Neural cell (in vitro differentiated cells): Measurements from ENCODE around the gene FREM2. TPM values are rescaled to one million over a fixed set of nuclear protein-coding genes. Genes with fewer than 3 reads are reported as not detected.

Experiments used
- H2AFZ ChIP-seq: fragments of 200-600, 300-800 bp; sonication (generic), shearing (Covaris generic); 2 replicates; pipeline ENCODE4 v1.6.0; 2014; ENCODE audit warnings: low read depth, mild to moderate bottlenecking, antibody characterized with exemption, low read length, moderate library complexity
- H3F3A ChIP-seq: fragments of 200-600 bp; shearing (Covaris generic); 2 replicates; pipeline ENCODE4 v1.6.1; 2016; ENCODE audit warnings: mild to moderate bottlenecking, moderate library complexity, mixed read lengths, antibody characterized with exemption, low read length; ENCODE audit not compliant: insufficient read depth, poor library complexity, severe bottlenecking
- H3K27ac ChIP-seq: fragments of 200-600, 300-800 bp; sonication (generic), shearing (Covaris generic); 2 replicates; pipeline ENCODE4 v1.5.1; 2014; ENCODE audit warnings: mild to moderate bottlenecking, low read length, moderate library complexity
- H3K27me3 ChIP-seq: fragments of 300-800, 200-600 bp; sonication (generic), shearing (Covaris generic); 2 replicates; pipeline ENCODE4 v1.6.0; 2014; ENCODE audit warnings: mild to moderate bottlenecking, low read depth, low read length, moderate library complexity; ENCODE audit not compliant: insufficient read depth
- H3K36me3 ChIP-seq: fragments of 300-800, 200-600 bp; sonication (generic), shearing (Covaris generic); 2 replicates; pipeline ENCODE4 v1.5.1; 2014; ENCODE audit warnings: mild to moderate bottlenecking, antibody characterized with exemption, low read length, moderate library complexity; ENCODE audit not compliant: insufficient read depth
- H3K4me2 ChIP-seq: fragments of 300-800, 200-600 bp; sonication (generic), shearing (Covaris generic); 2 replicates; pipeline ENCODE4 v1.6.0; 2014; ENCODE audit warnings: mild to moderate bottlenecking, low read length
- H3K4me3 ChIP-seq: fragments of 300-800, 200-600 bp; sonication (generic), shearing (Covaris generic); 2 replicates; pipeline ENCODE4 v1.5.1; 2014; ENCODE audit warnings: mild to moderate bottlenecking, low read length, moderate library complexity
- H3K79me2 ChIP-seq: fragments of 200-600 bp; shearing (Covaris generic); replicated peaks from 2 replicates; pipeline ENCODE4 v1.6.0; 2014; ENCODE audit warnings: mild to moderate bottlenecking, low read length, moderate library complexity; ENCODE audit not compliant: insufficient read depth
- H3K9ac ChIP-seq: fragments of 300-800, 200-600 bp; sonication (generic), shearing (Covaris generic); 2 replicates; pipeline ENCODE4 v1.6.1; 2016; ENCODE audit warnings: mild to moderate bottlenecking, low read length, mixed read lengths
- H3K9me2 ChIP-seq: fragments of 200-600 bp; shearing (Covaris generic); 2 replicates; pipeline ENCODE4 v1.6.1; 2016; ENCODE audit warnings: mild to moderate bottlenecking, low read length, mixed read lengths; ENCODE audit not compliant: insufficient read depth
- H3K9me3 ChIP-seq: fragments of 200-600, 300-800 bp; sonication (generic), shearing (Covaris generic); 2 replicates; pipeline ENCODE4 v1.6.1; 2016; ENCODE audit warnings: mild to moderate bottlenecking, mixed run types, low read length, moderate library complexity, mixed read lengths
- H4K20me1 ChIP-seq: fragments of 200-600 bp; shearing (Covaris generic); 2 replicates; pipeline ENCODE4 v1.6.1; 2016; ENCODE audit warnings: mild to moderate bottlenecking, mixed run types; ENCODE audit not compliant: insufficient read depth
- EP300 ChIP-seq: fragments of 450-650 bp; conservative IDR thresholded peaks from 2 replicates; pipeline ENCODE4 v1.6.1; 2014; ENCODE audit warnings: antibody characterized with exemption, mild to moderate bottlenecking, moderate library complexity; ENCODE audit not compliant: poor library complexity, severe bottlenecking
- EZH2 ChIP-seq: fragments of 200-600, 300-800 bp; shearing (Covaris generic), sonication (generic); IDR thresholded peaks from 2 replicates; pipeline ENCODE4 v1.6.1; 2014; ENCODE audit warnings: antibody characterized with exemption, low read length, borderline replicate concordance, mild to moderate bottlenecking; ENCODE audit not compliant: insufficient read depth, poor library complexity, severe bottlenecking
- MXI1 ChIP-seq: fragments of 450-650 bp; conservative IDR thresholded peaks from 2 replicates; pipeline ENCODE4 v1.6.1; 2014; ENCODE audit warnings: antibody characterized with exemption, mild to moderate bottlenecking; ENCODE audit not compliant: poor library complexity, severe bottlenecking
- POLR2AphosphoS5 ChIP-seq: IDR thresholded peaks from 2 replicates; pipeline ENCODE4 v1.6.1; 2012
- RAD21 ChIP-seq: fragments of 450-650 bp; conservative IDR thresholded peaks from 2 replicates; pipeline ENCODE4 v1.6.1; 2014; ENCODE audit warnings: antibody characterized with exemption, mild to moderate bottlenecking, moderate library complexity
- REST ChIP-seq: IDR thresholded peaks from 2 replicates; pipeline ENCODE4 v1.6.1; 2012; ENCODE audit warnings: borderline replicate concordance
- SMC3 ChIP-seq: fragments of 450-650 bp; conservative IDR thresholded peaks from 2 replicates; pipeline ENCODE4 v1.6.1; 2014; ENCODE audit warnings: antibody characterized with exemption, mild to moderate bottlenecking, moderate library complexity; ENCODE audit not compliant: poor library complexity
- TAF1 ChIP-seq: IDR thresholded peaks from 2 replicates; pipeline ENCODE4 v1.6.1; 2012; ENCODE audit warnings: low read depth
- polyA plus RNA-seq: library from polyadenylated mRNA; depleted of rRNA; stranded (reverse); fragments of >200 nt; gene quantifications from 2 replicates; pipeline ENCODE4 v1.2.3, GENCODE V29; 2014
- TF ChIP-seq, protein P1 (sequence below): fragments of 450-650 bp; IDR thresholded peaks from 2 replicates; pipeline ENCODE4 v1.5.1; 2014; ENCODE audit warnings: antibody characterized with exemption, mild to moderate bottlenecking, moderate library complexity; ENCODE audit not compliant: poor library complexity, severe bottlenecking

FREM2 gene
- polyA plus RNA-seq, 1 donor from 2014 or later: 0.19 TPM

- no peaks in the 10 kb centered on the region for H4K20me1 ChIP-seq
- no peaks in the 10 kb centered on the region for H3K9me3 ChIP-seq
- no peaks in the 10 kb centered on the region for H3K79me2 ChIP-seq
- H3K9ac ChIP-seq: no peak overlapping the region
- TF ChIP-seq, protein P1, sequence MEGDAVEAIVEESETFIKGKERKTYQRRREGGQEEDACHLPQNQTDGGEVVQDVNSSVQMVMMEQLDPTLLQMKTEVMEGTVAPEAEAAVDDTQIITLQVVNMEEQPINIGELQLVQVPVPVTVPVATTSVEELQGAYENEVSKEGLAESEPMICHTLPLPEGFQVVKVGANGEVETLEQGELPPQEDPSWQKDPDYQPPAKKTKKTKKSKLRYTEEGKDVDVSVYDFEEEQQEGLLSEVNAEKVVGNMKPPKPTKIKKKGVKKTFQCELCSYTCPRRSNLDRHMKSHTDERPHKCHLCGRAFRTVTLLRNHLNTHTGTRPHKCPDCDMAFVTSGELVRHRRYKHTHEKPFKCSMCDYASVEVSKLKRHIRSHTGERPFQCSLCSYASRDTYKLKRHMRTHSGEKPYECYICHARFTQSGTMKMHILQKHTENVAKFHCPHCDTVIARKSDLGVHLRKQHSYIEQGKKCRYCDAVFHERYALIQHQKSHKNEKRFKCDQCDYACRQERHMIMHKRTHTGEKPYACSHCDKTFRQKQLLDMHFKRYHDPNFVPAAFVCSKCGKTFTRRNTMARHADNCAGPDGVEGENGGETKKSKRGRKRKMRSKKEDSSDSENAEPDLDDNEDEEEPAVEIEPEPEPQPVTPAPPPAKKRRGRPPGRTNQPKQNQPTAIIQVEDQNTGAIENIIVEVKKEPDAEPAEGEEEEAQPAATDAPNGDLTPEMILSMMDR: no peak
- TF ChIP-seq EP300 (no peak), REST (no peak), POLR2AphosphoS5 (no peak), TAF1 (no peak), MXI1 (no peak), RAD21 (no peak), SMC3 (no peak), EZH2 (no peak)
- no peaks in the 10 kb centered on the region for H3F3A ChIP-seq
- H2AFZ ChIP-seq: no peak overlapping the region
- H3K27ac ChIP-seq: no peak overlapping the region
- peaks cover 30% of the 10 kb centered on the region for H3K27me3 ChIP-seq
- H3K4me2 ChIP-seq: no peak overlapping the region
- no peaks in the 10 kb centered on the region for H3K9me2 ChIP-seq
- no peak overlapping the region for H3K4me3 ChIP-seq
- H3K36me3 ChIP-seq: no peaks in the 10 kb centered on the region
Observed at GRCh38 chr13:38685431-38685830, 1.4 kb upstream of the FREM2 start.

GRCh38 chr13:38685974-38686576 is 802 bp upstream of the FREM2 start:
- no peak for TF ChIP-seq REST
- no peak for TF ChIP-seq TAF1
- TF ChIP-seq EZH2: no peak
- TF ChIP-seq MXI1: no peak
- TF ChIP-seq, protein P1: peak; percentile 56
- peak; percentile 63 for TF ChIP-seq RAD21
- TF ChIP-seq EP300: no peak
- TF ChIP-seq POLR2AphosphoS5: no peak
- TF ChIP-seq SMC3: peak; percentile 67
- Histone ChIP-seq H3K4me3 (peak overlapping the region; percentile 76), H3K36me3 (no peaks in the 10 kb centered on the region), H2AFZ (no peak overlapping the region), H3K27me3 (peaks cover 30% of the 10 kb centered on the region), H3K27ac (no peak overlapping the region), H3K9me3 (no peaks in the 10 kb centered on the region), H3F3A (no peaks in the 10 kb centered on the region), H4K20me1 (no peaks in the 10 kb centered on the region), H3K79me2 (no peaks in the 10 kb centered on the region), H3K9ac (no peak overlapping the region), H3K4me2 (peak overlapping the region; percentile 88), H3K9me2 (no peaks in the 10 kb centered on the region)
